NB4 (cell line): ENCODE data around the gene EIF4A3.
"Not testable (repeated sequence)": the region's sequence is repeated elsewhere in the genome, so short reads cannot be mapped to it uniquely, and the experiment has no call there.

Experiments
- DNase-seq: peaks from one replicate; pipeline ENCODE4 v3.0.0; 2010; ENCODE audit warnings: low read depth
- H3K4me3 ChIP-seq: one replicate; pipeline ENCODE4 v1.5.1; 2011; ENCODE audit warnings: mild to moderate bottlenecking, low read depth, low read length, moderate library complexity
- CTCF ChIP-seq: IDR thresholded peaks from one replicate; pipeline ENCODE4 v1.5.1; 2012; ENCODE audit warnings: low read depth, low read length
- MAX ChIP-seq: IDR thresholded peaks from 2 replicates; pipeline ENCODE4 v1.6.1; 2011; ENCODE audit warnings: low read depth, low read length
- MYC ChIP-seq: IDR thresholded peaks from 2 replicates; pipeline ENCODE4 v1.6.1; 2011; ENCODE audit warnings: low read depth, low read length
- POLR2A ChIP-seq: IDR thresholded peaks from 2 replicates; pipeline ENCODE4 v1.6.1; 2011; ENCODE audit warnings: mild to moderate bottlenecking; ENCODE audit not compliant: insufficient read length; ENCODE audit errors: extremely low read depth

The EIF4A3 gene

GRCh38 chr17:80169107-80169506, 22.2 kb upstream of the EIF4A3 start:
- no peak for TF ChIP-seq POLR2A
- H3K4me3 ChIP-seq = no peak overlapping the region
- DNase-seq = no peak

GRCh38 chr17:80168371-80168770, 21.4 kb upstream of the EIF4A3 start:
- no peak for TF ChIP-seq CTCF
- no peak for TF ChIP-seq MYC
- no peak for TF ChIP-seq MAX
- TF ChIP-seq POLR2A = no peak
- H3K4me3 ChIP-seq = no peak overlapping the region
- peak; percentile 49 for DNase-seq

- no peak for DNase-seq
- no peak overlapping the region for H3K4me3 ChIP-seq
- TF ChIP-seq MYC (no peak), POLR2A (no peak), MAX (no peak), CTCF (no peak)
These were observed 19.5 kb upstream of the EIF4A3 start for GRCh38 chr17:80166446-80166845.

GRCh38 chr17:80164185-80164584, 17.3 kb upstream of the EIF4A3 start:
- DNase-seq = peak; percentile 26
- no peak overlapping the region for H3K4me3 ChIP-seq
- no peak for TF ChIP-seq MYC
- TF ChIP-seq CTCF = no peak
- TF ChIP-seq POLR2A = no peak
- TF ChIP-seq MAX = no peak

- H3K4me3 ChIP-seq = no peak overlapping the region
- TF ChIP-seq MYC (no peak), MAX (no peak), POLR2A (no peak)
- DNase-seq = no peak
These were observed 16.4 kb upstream of the EIF4A3 start for GRCh38 chr17:80163336-80163735.

GRCh38 chr17:80160536-80160935, 13.6 kb upstream of the EIF4A3 start:
- TF ChIP-seq CTCF = no peak
- TF ChIP-seq MYC = no peak
- no peak for TF ChIP-seq MAX
- TF ChIP-seq POLR2A = no peak
- no peak overlapping the region for H3K4me3 ChIP-seq
- peak; percentile 27 for DNase-seq

GRCh38 chr17:80158846-80159245, 11.9 kb upstream of the EIF4A3 start:
- H3K4me3 ChIP-seq = no peak overlapping the region
- TF ChIP-seq POLR2A = no peak
- TF ChIP-seq MAX = no peak
- TF ChIP-seq MYC = no peak
- TF ChIP-seq CTCF = no peak
- no peak for DNase-seq

- DNase-seq, H3K4me3 ChIP-seq: not testable (repeated sequence)
These were observed 8.7 kb upstream of the EIF4A3 start for GRCh38 chr17:80155600-80155999.
